Lower leg skin (tissue), 3 donors: Measurements from ENCODE around the gene CNGA3.

Source experiments
- POLR2A ChIP-seq, 2 donors: fragments of 450-650 bp; IDR thresholded peaks; one replicate each; pipeline ENCODE4 v1.6.1; 2016 to 2017; ENCODE audit warnings: antibody characterized with exemption in 2 of 2, mild to moderate bottlenecking in 1 of 2, moderate library complexity in 1 of 2
- TF ChIP-seq, protein P1 (sequence below), 3 donors: fragments of 450-650 bp; IDR thresholded peaks; one replicate each; pipeline ENCODE4 v1.5.1; 2016; ENCODE audit warnings: antibody characterized with exemption in 3 of 3, mild to moderate bottlenecking in 3 of 3, moderate library complexity in 2 of 3

DNA sequence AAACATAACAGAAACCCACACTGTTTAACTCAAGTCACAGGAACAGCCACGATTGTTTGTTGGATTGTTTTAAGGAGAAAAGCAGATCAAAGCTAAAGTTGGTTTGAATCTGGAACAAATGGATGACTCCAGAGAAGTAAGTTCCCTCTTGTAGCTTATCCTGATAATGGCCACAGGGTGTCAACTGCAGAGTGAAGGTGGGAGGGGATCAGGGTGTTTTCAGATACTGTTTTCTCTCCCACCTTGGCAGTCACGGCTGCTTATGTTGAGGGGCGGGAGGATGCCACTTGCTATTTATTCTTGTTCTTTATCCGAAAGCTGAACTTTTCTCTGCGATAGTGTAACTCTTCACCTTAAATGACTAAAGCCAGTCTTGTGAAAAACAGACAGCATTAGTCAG lies 61.9 kb downstream of the CNGA3 start:
- TF ChIP-seq, protein P1, sequence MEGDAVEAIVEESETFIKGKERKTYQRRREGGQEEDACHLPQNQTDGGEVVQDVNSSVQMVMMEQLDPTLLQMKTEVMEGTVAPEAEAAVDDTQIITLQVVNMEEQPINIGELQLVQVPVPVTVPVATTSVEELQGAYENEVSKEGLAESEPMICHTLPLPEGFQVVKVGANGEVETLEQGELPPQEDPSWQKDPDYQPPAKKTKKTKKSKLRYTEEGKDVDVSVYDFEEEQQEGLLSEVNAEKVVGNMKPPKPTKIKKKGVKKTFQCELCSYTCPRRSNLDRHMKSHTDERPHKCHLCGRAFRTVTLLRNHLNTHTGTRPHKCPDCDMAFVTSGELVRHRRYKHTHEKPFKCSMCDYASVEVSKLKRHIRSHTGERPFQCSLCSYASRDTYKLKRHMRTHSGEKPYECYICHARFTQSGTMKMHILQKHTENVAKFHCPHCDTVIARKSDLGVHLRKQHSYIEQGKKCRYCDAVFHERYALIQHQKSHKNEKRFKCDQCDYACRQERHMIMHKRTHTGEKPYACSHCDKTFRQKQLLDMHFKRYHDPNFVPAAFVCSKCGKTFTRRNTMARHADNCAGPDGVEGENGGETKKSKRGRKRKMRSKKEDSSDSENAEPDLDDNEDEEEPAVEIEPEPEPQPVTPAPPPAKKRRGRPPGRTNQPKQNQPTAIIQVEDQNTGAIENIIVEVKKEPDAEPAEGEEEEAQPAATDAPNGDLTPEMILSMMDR (IDR thresholded peaks at IDR 0.05), result no peak
- TF ChIP-seq POLR2A (IDR thresholded peaks at IDR 0.05), result no peak
